ENCODE results near the gene LRRC61.

LRRC61 gene

GRCh38 chr7:150374026-150374425 lies 50.9 kb downstream of the LRRC61 start:
- TF ChIP-seq ZNF792 (tag by site-specific recombination; IDR thresholded peaks at IDR 0.05) (no peak), ZBTB20 (tag by site-specific recombination; IDR thresholded peaks at IDR 0.05) (no peak), ZBTB10 (tag by site-specific recombination; IDR thresholded peaks at IDR 0.05) (no peak), TSHZ1 (tag by site-specific recombination; IDR thresholded peaks at IDR 0.05; ENCODE audit: borderline replicate concordance) (no peak)
- POLR2A ChIA-PET = no interaction called here
- Histone ChIP-seq H3K4me3 (ENCODE audit: low read depth, low read length) (no peak overlapping the region), H3K4me1 (ENCODE audit: control insufficient read depth, insufficient read depth, low read length) (peaks cover 3% of the 10 kb centered on the region; the same call in 1 of the 2 replicates), H3K9me3 (ENCODE audit: control insufficient read depth, insufficient read depth, low read depth, low read length) (no peaks in the 10 kb centered on the region), H3K36me3 (ENCODE audit: control insufficient read depth in 2 of 2, insufficient read depth in 1 of 2, low read length in 2 of 2) (peaks cover 0 to 52% of the 10 kb centered on the region in 2 experiments; a peak in 1 of 3 replicates), H3K27ac (ENCODE audit: extremely low read depth, low read depth, low read length) (no peak overlapping the region)
- CTCF ChIA-PET = interaction anchor here (1.2 kb wide), 1 partner anchor 30 kb away, joined by 3 read pairs; no protein-coding TSS in a partner anchor

GRCh38 chr7:150374472-150374871 lies 51.3 kb downstream of the LRRC61 start:
- peak; percentile 30; the same call in 1 of the 2 replicates for TF ChIP-seq ZIC2 (tag by site-specific recombination; IDR thresholded peaks at IDR 0.05)
- TF ChIP-seq ZNF529 (tag by site-specific recombination; IDR thresholded peaks at IDR 0.05; ENCODE audit: insufficient replicate concordance) = no peak
- ChIA-PET CTCF (interaction anchor here (1.0 to 1.2 kb wide), 2 partner anchors 30 to 32 kb away, joined by 3 read pairs; no protein-coding TSS in a partner anchor), POLR2A (no interaction called here)
- Histone ChIP-seq H3K4me1 (ENCODE audit: control insufficient read depth, insufficient read depth, low read length) (peaks cover 3% of the 10 kb centered on the region; the same call in 1 of the 2 replicates), H3K4me3 (ENCODE audit: low read depth, low read length) (no peak overlapping the region), H3K36me3 (ENCODE audit: control insufficient read depth in 2 of 2, insufficient read depth in 1 of 2, low read length in 2 of 2) (peaks cover 0 to 52% of the 10 kb centered on the region in 2 experiments; a peak in 1 of 3 replicates), H3K27ac (ENCODE audit: extremely low read depth, low read depth, low read length) (no peak overlapping the region), H3K9me3 (ENCODE audit: control insufficient read depth, insufficient read depth, low read depth, low read length) (no peaks in the 10 kb centered on the region)

GRCh38 chr7:150375662-150376521 lies 52.7 kb downstream of the LRRC61 start:
- Histone ChIP-seq H3K27ac (ENCODE audit: extremely low read depth, low read depth, low read length) (no peak overlapping the region), H3K9me3 (ENCODE audit: control insufficient read depth, insufficient read depth, low read depth, low read length) (no peaks in the 10 kb centered on the region), H3K4me1 (ENCODE audit: control insufficient read depth, insufficient read depth, low read length) (peaks cover 3% of the 10 kb centered on the region; the same call in 1 of the 2 replicates), H3K36me3 (ENCODE audit: control insufficient read depth in 2 of 2, insufficient read depth in 1 of 2, low read length in 2 of 2) (peaks cover 0 to 38% of the 10 kb centered on the region in 2 experiments; a peak in 1 of 3 replicates), H3K4me3 (ENCODE audit: low read depth, low read length) (no peak overlapping the region)
- TF ChIP-seq SP2 (tag by site-specific recombination; IDR thresholded peaks at IDR 0.05) (peak; percentile 9; the same call in 1 of the 2 replicates), ZFHX2 (tag by site-specific recombination; conservative IDR thresholded peaks at IDR 0.05) (peak; percentile 93), ZNF10 (tag by site-specific recombination; IDR thresholded peaks at IDR 0.05) (0 out of 2 replicates have a peak, but pooled peaks have one; percentile 54), ZNF501 (tag by site-specific recombination; IDR thresholded peaks at IDR 0.05) (no peak), TSHZ1 (tag by site-specific recombination; IDR thresholded peaks at IDR 0.05; ENCODE audit: borderline replicate concordance) (no peak), OSR2 (tag by site-specific recombination; IDR thresholded peaks at IDR 0.05) (0 out of 2 replicates have a peak, but pooled peaks have one; percentile 25), ZBTB6 (tag by site-specific recombination; IDR thresholded peaks at IDR 0.05) (peak; percentile 57; the same call in 1 of the 2 replicates), EGR2 (tag by site-specific recombination; IDR thresholded peaks at IDR 0.05; ENCODE audit: low read depth) (peak; percentile 94)
- POLR2A ChIA-PET = no interaction called here
- CTCF ChIA-PET = interaction anchor here (0.7 to 1.0 kb wide), 2 partner anchors 30 to 53 kb away, joined by 3 to 4 read pairs; partner anchors contain the start of gene LRRC61
